ENCODE data around the gene L2HGDH. TPM values are rescaled to one million over a fixed set of nuclear protein-coding genes. Genes with fewer than 3 reads are reported as not detected.

L2HGDH gene
- total RNA-seq, 2 experiments from 2014 or later = 8.7 to 19.8 TPM

GRCh38 chr14:50312734-50313054, 665 bp upstream of the L2HGDH start:
- Histone ChIP-seq H3K9me2 (ENCODE audit: insufficient read depth, low read length) (no peaks in the 10 kb centered on the region), H3K4me1 (ENCODE audit: insufficient read depth, low read length, poor library complexity, severe bottlenecking) (peaks cover 16% of the 10 kb centered on the region), H3K27ac (ENCODE audit: low read depth, low read length, poor library complexity, severe bottlenecking) (peak overlapping the region; percentile 77), H3K4me2 (ENCODE audit: low read length) (peak overlapping the region; percentile 91), H3K4me3 (ENCODE audit: low read depth, low read length, poor library complexity, severe bottlenecking) (peak overlapping the region; percentile 73), H4K20me1 (ENCODE audit: insufficient read depth, low read length) (no peaks in the 10 kb centered on the region), H3K36me3 (ENCODE audit: insufficient read depth, low read length) (peaks cover 14% of the 10 kb centered on the region), H3K79me2 (ENCODE audit: insufficient read depth, low read depth, low read length) (peaks cover 28% of the 10 kb centered on the region; the same call in 1 of the 2 replicates), H2AFZ (ENCODE audit: low read length) (peak overlapping the region; percentile 87), H3K9me3 (ENCODE audit: low read length) (peaks cover 10% of the 10 kb centered on the region; the same call in 1 of the 2 replicates)
- ChIA-PET POLR2A (interaction anchor here (0.6 to 3.1 kb wide), 15 partner anchors 10 to 1583 kb away, joined by 3 to 12 read pairs (median 4); partner anchors contain the start of gene VCPKMT), CTCF (ENCODE audit: unreplicated experiment) (interaction anchor here (0.5 to 0.6 kb wide), 6 partner anchors 15 to 794 kb away, joined by 3 to 9 read pairs (median 3); no protein-coding TSS in a partner anchor)
- TF ChIP-seq CTCF (conservative IDR thresholded peaks at IDR 0.05; ENCODE audit: low read length) (no peak), EZH2phosphoT487 (IDR thresholded peaks at IDR 0.05; ENCODE audit: borderline replicate concordance, low read depth, low read length) (no peak)
- DNase-seq (ENCODE audit: low spot score) = peak; percentile 66
- intact Hi-C loops (cut with micrococcal nuclease; ENCODE audit: unreplicated experiment) = loop anchor here (1.0 to 10.0 kb wide), 6 partner anchors 50 to 680 kb away; partner anchors contain the start of genes MAP4K5 and SOS2
- BruUV-seq (replicated peaks) = no TSS peak

- POLR2A ChIA-PET = interaction anchor here (0.7 to 3.1 kb wide), 10 partner anchors 10 to 512 kb away, joined by 3 to 12 read pairs (median 4); partner anchors contain the start of gene VCPKMT
These were observed 575 bp downstream of the L2HGDH start for GRCh38 chr14:50311337-50311971.

More at GRCh38 chr14:50311337-50311971, 575 bp downstream of the L2HGDH start:
- no peaks in the 10 kb centered on the region for H3K9me2 ChIP-seq (ENCODE audit: insufficient read depth, low read length)
- peak overlapping the region; percentile 73 for H3K4me3 ChIP-seq (ENCODE audit: low read depth, low read length, poor library complexity, severe bottlenecking)
- H3K4me2 ChIP-seq (ENCODE audit: low read length) = peak overlapping the region; percentile 91
- H3K27ac ChIP-seq (ENCODE audit: low read depth, low read length, poor library complexity, severe bottlenecking) = peak overlapping the region; percentile 77
- H3K79me2 ChIP-seq (ENCODE audit: insufficient read depth, low read depth, low read length) = peaks cover 28% of the 10 kb centered on the region; the same call in 1 of the 2 replicates
- peak; percentile 62 for TF ChIP-seq CTCF (conservative IDR thresholded peaks at IDR 0.05; ENCODE audit: low read length)
- TF ChIP-seq EZH2phosphoT487 (IDR thresholded peaks at IDR 0.05; ENCODE audit: borderline replicate concordance, low read depth, low read length) = no peak
- H3K9me3 ChIP-seq (ENCODE audit: low read length) = peaks cover 10% of the 10 kb centered on the region; the same call in 1 of the 2 replicates
- peak overlapping the region; percentile 87 for H2AFZ ChIP-seq (ENCODE audit: low read length)
- BruUV-seq (replicated peaks) = TSS peak; percentile 81
- no peak for DNase-seq (ENCODE audit: low spot score)
- H3K36me3 ChIP-seq (ENCODE audit: insufficient read depth, low read length) = peaks cover 14% of the 10 kb centered on the region
- CTCF ChIA-PET (ENCODE audit: unreplicated experiment) = interaction anchor here (0.6 kb wide), 1 partner anchor 86 kb away, joined by 3 read pairs; no protein-coding TSS in a partner anchor
- intact Hi-C loops (cut with micrococcal nuclease; ENCODE audit: unreplicated experiment) = loop anchor here (5.0 to 10.0 kb wide), 4 partner anchors 51 to 679 kb away; no protein-coding TSS in a partner anchor
- peaks cover 16% of the 10 kb centered on the region for H3K4me1 ChIP-seq (ENCODE audit: insufficient read depth, low read length, poor library complexity, severe bottlenecking)
- H4K20me1 ChIP-seq (ENCODE audit: insufficient read depth, low read length) = no peaks in the 10 kb centered on the region
